ENCODE results near the gene GTF2A1L. TPM values are rescaled to one million over a fixed set of nuclear protein-coding genes. Genes with fewer than 3 reads are reported as not detected.

GTF2A1L gene
- total RNA-seq, 4 donors from 2014 or later = 0.35 to 86.8 (median 66.9) TPM; not detected in 1

GRCh38 chr2:48624696-48625095, 7.0 kb downstream of the GTF2A1L start:
- H3K36me3 ChIP-seq = no peaks in the 10 kb centered on the region
- no peaks in the 10 kb centered on the region for H3K27me3 ChIP-seq
- no peak for DNase-seq
- no peaks in the 10 kb centered on the region for H3K9me3 ChIP-seq
- TF ChIP-seq POLR2A (IDR thresholded peaks at IDR 0.05) (no peak), CTCF (IDR thresholded peaks at IDR 0.05) (no peak)
- no peak overlapping the region for H3K27ac ChIP-seq
- intact Hi-C loops (cut with DNase I; ENCODE audit: low total_unique reads) = no loop called here
- no peak overlapping the region for H3K4me3 ChIP-seq
- no peaks in the 10 kb centered on the region for H3K4me1 ChIP-seq

- intact Hi-C loops (cut with DNase I; ENCODE audit: low total_unique reads) = no loop called here
- H3K36me3 ChIP-seq = no peaks in the 10 kb centered on the region
- H3K4me1 ChIP-seq = no peaks in the 10 kb centered on the region
- no peaks in the 10 kb centered on the region for H3K27me3 ChIP-seq
- no peak for DNase-seq
- no peaks in the 10 kb centered on the region for H3K9me3 ChIP-seq
- H3K4me3 ChIP-seq = no peak overlapping the region
- no peak for TF ChIP-seq POLR2A (IDR thresholded peaks at IDR 0.05)
- TF ChIP-seq CTCF (IDR thresholded peaks at IDR 0.05) = no peak
- H3K27ac ChIP-seq = no peak overlapping the region
Measured at GRCh38 chr2:48626047-48626446, 8.4 kb downstream of the GTF2A1L start.

DNA sequence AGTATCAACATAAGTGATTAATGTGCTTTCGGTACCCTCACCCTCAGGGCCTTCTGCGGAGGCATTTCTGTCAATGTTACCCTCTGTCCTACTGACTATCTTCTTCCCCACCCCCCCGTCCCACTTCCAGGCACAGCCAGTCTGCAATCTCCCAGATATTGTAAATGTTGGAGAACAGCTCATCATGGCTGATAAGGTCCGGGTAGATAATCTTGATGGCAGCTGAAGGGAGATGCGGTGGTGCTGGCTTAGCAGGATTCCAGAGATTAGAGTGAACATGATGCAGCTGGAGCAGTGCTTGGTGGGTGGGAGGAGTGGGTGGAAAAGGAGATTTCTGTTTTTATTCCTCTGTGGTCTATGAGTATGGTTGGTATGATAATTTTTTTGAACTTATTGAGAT, 15.5 kb downstream of the GTF2A1L start:
- intact Hi-C loops (cut with DNase I; ENCODE audit: low total_unique reads) = no loop called here

DNA sequence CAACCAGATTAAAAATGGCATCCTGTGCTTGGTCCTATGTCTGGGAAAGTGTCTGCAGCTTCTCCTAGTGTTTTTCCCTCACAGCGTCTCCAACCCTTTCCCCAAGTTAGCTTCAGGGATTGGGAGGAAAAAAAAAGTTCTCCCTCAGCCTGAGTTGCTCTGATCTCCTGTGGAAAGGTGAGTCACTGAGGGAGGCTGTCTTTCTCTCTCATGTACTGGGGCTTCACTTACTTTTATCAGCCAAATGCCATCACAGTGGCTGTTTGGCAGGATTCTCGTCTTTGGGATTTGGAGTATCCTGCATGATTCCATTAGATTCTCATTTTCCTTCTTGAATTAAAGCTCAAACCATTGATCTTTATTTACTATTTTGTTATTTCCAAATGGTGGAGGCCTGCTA, 18.1 kb downstream of the GTF2A1L start:
- intact Hi-C loops (cut with DNase I; ENCODE audit: low total_unique reads) = no loop called here
- no peak overlapping the region for H3K27ac ChIP-seq
- no peaks in the 10 kb centered on the region for H3K9me3 ChIP-seq
- no peaks in the 10 kb centered on the region for H3K36me3 ChIP-seq
- no peak for DNase-seq
- no peak for TF ChIP-seq CTCF (IDR thresholded peaks at IDR 0.05)
- no peak for TF ChIP-seq POLR2A (IDR thresholded peaks at IDR 0.05)
- no peaks in the 10 kb centered on the region for H3K4me1 ChIP-seq
- no peak overlapping the region for H3K4me3 ChIP-seq
- H3K27me3 ChIP-seq = no peaks in the 10 kb centered on the region

More for the DNA sequence above, 15.5 kb downstream of the GTF2A1L start:
- H3K4me1 ChIP-seq = no peaks in the 10 kb centered on the region
- DNase-seq = no peak
- TF ChIP-seq CTCF (IDR thresholded peaks at IDR 0.05) (no peak), POLR2A (IDR thresholded peaks at IDR 0.05) (no peak)
- H3K27ac ChIP-seq = no peak overlapping the region
- H3K36me3 ChIP-seq = no peaks in the 10 kb centered on the region
- H3K9me3 ChIP-seq = no peaks in the 10 kb centered on the region
- H3K27me3 ChIP-seq = no peaks in the 10 kb centered on the region
- no peak overlapping the region for H3K4me3 ChIP-seq

DNA sequence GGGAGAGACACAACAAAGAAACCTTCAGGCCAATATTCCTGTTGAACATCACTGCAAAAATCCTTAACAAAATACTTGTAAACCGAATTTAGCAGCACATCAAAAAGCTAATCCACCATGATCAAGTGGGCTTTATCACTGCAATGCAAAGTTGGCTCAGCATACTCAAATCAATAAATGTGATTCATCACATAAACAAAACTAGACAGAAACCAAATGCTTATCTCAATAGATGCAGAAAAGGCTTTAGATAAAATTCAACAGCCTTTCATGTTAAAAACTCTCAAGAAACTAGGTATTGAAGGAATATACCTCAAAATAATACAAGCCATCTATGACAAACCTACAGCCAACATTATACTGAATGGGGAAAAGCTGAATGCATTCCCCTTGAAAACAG, 20.6 kb downstream of the GTF2A1L start:
- no peaks in the 10 kb centered on the region for H3K27me3 ChIP-seq
- H3K9me3 ChIP-seq = no peaks in the 10 kb centered on the region
- no peak for TF ChIP-seq CTCF (IDR thresholded peaks at IDR 0.05)
- TF ChIP-seq POLR2A (IDR thresholded peaks at IDR 0.05) = no peak
- DNase-seq = no peak
- H3K36me3 ChIP-seq = no peaks in the 10 kb centered on the region
- intact Hi-C loops (cut with DNase I; ENCODE audit: low total_unique reads) = no loop called here
- H3K4me3 ChIP-seq = no peak overlapping the region
- no peaks in the 10 kb centered on the region for H3K4me1 ChIP-seq
- no peak overlapping the region for H3K27ac ChIP-seq

Measured in uterus (tissue), 4 donors.